ENCODE data around the gene SLC27A4. TPM values are rescaled to one million over a fixed set of nuclear protein-coding genes. Genes with fewer than 3 reads are reported as not detected.
"Not testable (repeated sequence)": the region's sequence is repeated elsewhere in the genome, so short reads cannot be mapped to it uniquely, and the experiment has no call there.

SLC27A4 gene
- polyA plus RNA-seq, 3 donors = 15.2 to 19.0 (median 16.5) TPM

- DNase-seq (ENCODE audit: low read depth in 3 of 3, low spot score in 2 of 3) = no peak
These were observed 16.5 kb upstream of the SLC27A4 start for GRCh38 chr9:128323791-128324190.

GRCh38 chr9:128324401-128324800 lies 15.9 kb upstream of the SLC27A4 start:
- no peak for DNase-seq (ENCODE audit: low read depth in 3 of 3, low spot score in 2 of 3)

DNA sequence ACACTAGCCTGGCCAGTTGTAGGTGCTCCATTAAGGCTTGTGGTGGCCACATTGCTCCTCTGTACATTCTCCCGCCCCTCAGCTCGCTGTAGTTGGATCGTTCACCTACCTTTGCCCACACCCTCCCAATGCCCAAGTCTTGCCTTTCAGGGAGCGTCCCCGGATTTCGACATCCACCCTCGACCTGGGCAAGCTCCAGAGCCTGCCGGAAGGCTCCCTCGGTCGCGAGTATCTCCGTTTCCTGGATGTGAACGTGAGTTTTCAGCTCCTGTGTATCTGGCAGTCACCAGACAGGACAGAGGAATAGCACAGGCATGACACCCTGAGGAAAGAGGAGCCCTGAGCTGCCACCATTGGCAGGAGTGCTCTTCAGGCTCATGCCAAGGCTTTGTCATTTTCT lies 14.7 kb upstream of the SLC27A4 start:
- DNase-seq (ENCODE audit: low read depth in 3 of 3, low spot score in 2 of 3) = no peak

GRCh38 chr9:128333451-128333869 lies 6.9 kb upstream of the SLC27A4 start:
- DNase-seq (ENCODE audit: low read depth in 3 of 3, low spot score in 2 of 3) = no peak

- no peak for DNase-seq (ENCODE audit: low read depth in 3 of 3, low spot score in 2 of 3)
These were observed 5.2 kb upstream of the SLC27A4 start for GRCh38 chr9:128335161-128335560.

GRCh38 chr9:128335914-128336313 lies 4.4 kb upstream of the SLC27A4 start:
- DNase-seq (ENCODE audit: low read depth in 3 of 3, low spot score in 2 of 3) = no peak

- no peak for DNase-seq (ENCODE audit: low read depth in 3 of 3, low spot score in 2 of 3)
These were observed 2.4 kb upstream of the SLC27A4 start for GRCh38 chr9:128337936-128338335.

GRCh38 chr9:128338852-128339614 lies 1.3 kb upstream of the SLC27A4 start:
- DNase-seq (ENCODE audit: low read depth in 3 of 3, low spot score in 2 of 3) = not testable (repeated sequence)

- DNase-seq (ENCODE audit: low read depth in 3 of 3, low spot score in 2 of 3) = no peak
These were observed 536 bp downstream of the SLC27A4 start for GRCh38 chr9:128340691-128341434.

GRCh38 chr9:128341435-128341849 lies 1.1 kb downstream of the SLC27A4 start:
- DNase-seq (ENCODE audit: low read depth in 3 of 3, low spot score in 2 of 3) = no peak

GRCh38 chr9:128342971-128343680 lies 2.8 kb downstream of the SLC27A4 start:
- no peak for DNase-seq (ENCODE audit: low read depth in 3 of 3, low spot score in 2 of 3)

DNA sequence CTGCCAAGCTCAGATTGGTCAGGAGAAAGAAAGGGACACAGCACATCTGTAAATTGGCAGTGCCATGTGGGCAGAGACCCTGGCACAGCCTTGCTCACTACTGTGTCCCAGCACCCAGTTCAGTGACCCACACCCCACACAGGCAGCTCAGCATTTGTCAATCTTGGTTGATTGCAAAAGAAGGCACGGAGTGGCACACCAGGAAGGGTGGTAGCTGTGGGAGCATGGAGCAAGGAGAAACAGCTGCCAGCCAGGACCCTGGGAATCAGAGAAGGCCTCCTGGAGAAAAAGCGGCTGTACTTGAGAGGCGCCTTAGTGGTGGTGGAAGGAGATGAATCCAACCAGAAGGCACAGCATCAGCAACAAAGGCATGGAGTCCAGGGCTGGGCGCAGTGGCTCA lies 3.5 kb downstream of the SLC27A4 start:
- no peak for DNase-seq (ENCODE audit: low read depth in 3 of 3, low spot score in 2 of 3)

GRCh38 chr9:128344931-128345605 lies 4.7 kb downstream of the SLC27A4 start:
- DNase-seq (ENCODE audit: low read depth in 3 of 3, low spot score in 2 of 3) = no peak

DNA sequence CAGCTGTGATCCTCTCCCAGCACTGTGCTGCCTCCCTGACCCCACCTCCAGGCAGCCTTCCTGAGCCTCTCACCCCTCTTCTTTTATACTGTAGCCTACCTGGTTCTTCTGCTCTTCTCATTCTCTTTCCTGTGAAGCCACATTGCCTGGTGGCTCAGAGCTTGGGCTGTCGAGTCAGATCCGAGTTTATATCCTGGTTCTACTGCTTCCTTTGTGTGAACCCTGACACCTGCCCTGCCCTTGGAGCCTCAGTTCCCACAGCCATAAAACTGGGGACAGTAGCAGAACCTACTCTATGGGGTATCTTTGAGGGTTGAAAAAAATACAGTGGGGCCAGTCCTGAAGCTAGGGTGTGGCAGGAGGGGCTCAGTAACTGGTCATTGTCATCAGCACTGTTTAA lies 8.8 kb downstream of the SLC27A4 start:
- no peak for DNase-seq (ENCODE audit: low read depth in 3 of 3, low spot score in 2 of 3)

DNA sequence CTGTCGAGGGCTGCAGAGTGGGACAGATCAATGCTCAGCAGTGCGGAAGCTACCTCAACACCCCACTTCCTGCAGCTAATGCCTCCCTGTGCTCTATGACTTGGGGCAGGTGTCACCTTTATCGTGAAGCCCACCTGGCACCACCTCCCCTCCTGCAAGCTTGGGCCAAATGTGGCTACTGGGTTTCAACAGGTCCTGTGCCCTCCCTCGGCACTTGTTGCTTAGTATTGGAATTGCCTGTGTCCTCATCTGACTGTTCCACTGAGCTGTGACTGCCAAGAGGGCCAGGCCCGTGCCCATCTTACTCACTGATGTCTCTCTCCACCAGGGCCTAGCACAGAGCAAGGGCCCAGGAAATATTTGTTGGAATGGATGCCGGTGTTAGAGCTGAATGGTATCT lies 9.4 kb downstream of the SLC27A4 start:
- DNase-seq (ENCODE audit: low read depth in 3 of 3, low spot score in 2 of 3) = no peak

GRCh38 chr9:128355451-128355850 lies 15.1 kb downstream of the SLC27A4 start:
- no peak for DNase-seq (ENCODE audit: low read depth in 3 of 3, low spot score in 2 of 3)

DNA sequence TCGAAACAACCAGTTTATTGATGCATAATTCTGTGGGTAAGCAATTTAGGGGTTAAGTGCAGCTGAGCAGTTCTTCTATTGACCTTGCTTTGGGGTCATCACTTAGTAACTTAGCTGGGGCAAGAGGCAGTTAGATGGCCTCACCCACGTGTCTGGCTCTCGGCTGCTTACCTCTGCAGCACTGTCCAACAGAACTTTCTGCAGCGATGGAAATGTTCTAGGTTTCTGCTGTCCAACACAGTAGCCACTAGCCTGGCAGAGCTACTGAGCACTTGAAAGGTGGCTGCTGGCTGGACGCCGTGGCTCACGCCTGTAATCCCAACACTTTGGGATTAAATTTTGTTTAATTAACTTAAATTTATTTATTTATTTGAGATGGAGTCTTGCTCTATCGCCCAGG lies 17.8 kb downstream of the SLC27A4 start:
- no peak for DNase-seq (ENCODE audit: low read depth in 3 of 3, low spot score in 2 of 3)

GRCh38 chr9:128358861-128359260 lies 18.5 kb downstream of the SLC27A4 start:
- DNase-seq (ENCODE audit: low read depth in 3 of 3, low spot score in 2 of 3) = no peak

GRCh38 chr9:128360826-128361225 lies 20.5 kb downstream of the SLC27A4 start:
- no peak for DNase-seq (ENCODE audit: low read depth in 3 of 3, low spot score in 2 of 3)

- no peak for DNase-seq (ENCODE audit: low read depth in 3 of 3, low spot score in 2 of 3)
These were observed 21.1 kb downstream of the SLC27A4 start for GRCh38 chr9:128361296-128361985.
